OCI-LY3 (cell line): ENCODE results near the gene GPR31.
"Not testable (repeated sequence)": the region's sequence is repeated elsewhere in the genome, so short reads cannot be mapped to it uniquely, and the experiment has no call there.

ENCODE experiments used
- EZH2phosphoT487 ChIP-seq: fragments of 200-600 bp; shearing (Covaris generic); IDR thresholded peaks from 2 replicates; pipeline ENCODE4 v1.6.1; 2018; ENCODE audit warnings: antibody characterized with exemption, mixed run types, low read depth
- TF ChIP-seq, protein P1 (sequence below): fragments of 200-600, 300-600 bp; sonication (generic); IDR thresholded peaks from 2 replicates; pipeline ENCODE4 v1.5.1; 2014; ENCODE audit warnings: antibody characterized with exemption, low read length, low read depth

DNA sequence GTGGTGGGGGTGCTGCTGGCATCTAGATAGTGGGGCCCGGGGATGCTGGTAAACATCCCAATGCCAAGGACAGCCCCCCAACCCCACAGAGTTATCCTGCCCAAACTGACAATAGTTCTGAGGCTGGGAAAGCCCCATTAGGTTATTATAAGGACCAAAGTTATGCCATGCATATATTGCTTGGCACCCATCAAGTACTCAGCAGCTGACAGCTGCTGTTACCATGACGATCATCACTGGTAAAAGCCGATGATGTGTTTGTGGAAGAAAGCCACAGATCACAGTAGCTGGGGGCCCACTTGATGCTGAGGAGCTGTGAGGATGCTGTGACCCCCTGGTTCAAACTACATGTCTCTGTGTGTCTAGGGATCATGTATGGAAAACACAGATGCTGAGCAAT, 27.3 kb upstream of the GPR31 start:
- TF ChIP-seq, protein P1, sequence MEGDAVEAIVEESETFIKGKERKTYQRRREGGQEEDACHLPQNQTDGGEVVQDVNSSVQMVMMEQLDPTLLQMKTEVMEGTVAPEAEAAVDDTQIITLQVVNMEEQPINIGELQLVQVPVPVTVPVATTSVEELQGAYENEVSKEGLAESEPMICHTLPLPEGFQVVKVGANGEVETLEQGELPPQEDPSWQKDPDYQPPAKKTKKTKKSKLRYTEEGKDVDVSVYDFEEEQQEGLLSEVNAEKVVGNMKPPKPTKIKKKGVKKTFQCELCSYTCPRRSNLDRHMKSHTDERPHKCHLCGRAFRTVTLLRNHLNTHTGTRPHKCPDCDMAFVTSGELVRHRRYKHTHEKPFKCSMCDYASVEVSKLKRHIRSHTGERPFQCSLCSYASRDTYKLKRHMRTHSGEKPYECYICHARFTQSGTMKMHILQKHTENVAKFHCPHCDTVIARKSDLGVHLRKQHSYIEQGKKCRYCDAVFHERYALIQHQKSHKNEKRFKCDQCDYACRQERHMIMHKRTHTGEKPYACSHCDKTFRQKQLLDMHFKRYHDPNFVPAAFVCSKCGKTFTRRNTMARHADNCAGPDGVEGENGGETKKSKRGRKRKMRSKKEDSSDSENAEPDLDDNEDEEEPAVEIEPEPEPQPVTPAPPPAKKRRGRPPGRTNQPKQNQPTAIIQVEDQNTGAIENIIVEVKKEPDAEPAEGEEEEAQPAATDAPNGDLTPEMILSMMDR, result not testable (repeated sequence)
- not testable (repeated sequence) for TF ChIP-seq EZH2phosphoT487
